Measurements from ENCODE around the gene RPL28.

DNA sequence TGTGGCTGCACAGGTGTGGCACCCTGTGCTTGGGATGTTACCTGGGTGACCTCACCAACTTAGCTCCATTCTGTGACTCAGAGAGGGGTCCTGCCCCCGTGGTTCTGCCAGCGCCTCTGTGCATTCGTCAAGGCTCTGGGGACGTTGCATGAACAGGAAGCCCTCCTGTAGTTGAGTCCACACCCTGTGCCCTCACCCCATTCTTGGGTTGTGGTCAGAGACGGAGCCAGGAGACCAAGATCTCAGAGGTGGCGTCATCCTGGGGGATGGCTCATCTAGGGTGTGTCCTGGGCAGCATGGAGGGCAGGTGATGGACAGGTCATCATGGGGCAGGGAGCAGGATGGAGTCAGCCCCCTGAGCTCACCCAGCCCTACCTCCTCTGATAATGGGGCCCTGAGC, 33.7 kb upstream of the RPL28 start:
- TF ChIP-seq, protein P1, sequence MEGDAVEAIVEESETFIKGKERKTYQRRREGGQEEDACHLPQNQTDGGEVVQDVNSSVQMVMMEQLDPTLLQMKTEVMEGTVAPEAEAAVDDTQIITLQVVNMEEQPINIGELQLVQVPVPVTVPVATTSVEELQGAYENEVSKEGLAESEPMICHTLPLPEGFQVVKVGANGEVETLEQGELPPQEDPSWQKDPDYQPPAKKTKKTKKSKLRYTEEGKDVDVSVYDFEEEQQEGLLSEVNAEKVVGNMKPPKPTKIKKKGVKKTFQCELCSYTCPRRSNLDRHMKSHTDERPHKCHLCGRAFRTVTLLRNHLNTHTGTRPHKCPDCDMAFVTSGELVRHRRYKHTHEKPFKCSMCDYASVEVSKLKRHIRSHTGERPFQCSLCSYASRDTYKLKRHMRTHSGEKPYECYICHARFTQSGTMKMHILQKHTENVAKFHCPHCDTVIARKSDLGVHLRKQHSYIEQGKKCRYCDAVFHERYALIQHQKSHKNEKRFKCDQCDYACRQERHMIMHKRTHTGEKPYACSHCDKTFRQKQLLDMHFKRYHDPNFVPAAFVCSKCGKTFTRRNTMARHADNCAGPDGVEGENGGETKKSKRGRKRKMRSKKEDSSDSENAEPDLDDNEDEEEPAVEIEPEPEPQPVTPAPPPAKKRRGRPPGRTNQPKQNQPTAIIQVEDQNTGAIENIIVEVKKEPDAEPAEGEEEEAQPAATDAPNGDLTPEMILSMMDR (IDR thresholded peaks at IDR 0.05) = no peak
- no peak for TF ChIP-seq EZH2phosphoT487 (IDR thresholded peaks at IDR 0.05)
